ENCODE results near the gene TNS1.

DNA sequence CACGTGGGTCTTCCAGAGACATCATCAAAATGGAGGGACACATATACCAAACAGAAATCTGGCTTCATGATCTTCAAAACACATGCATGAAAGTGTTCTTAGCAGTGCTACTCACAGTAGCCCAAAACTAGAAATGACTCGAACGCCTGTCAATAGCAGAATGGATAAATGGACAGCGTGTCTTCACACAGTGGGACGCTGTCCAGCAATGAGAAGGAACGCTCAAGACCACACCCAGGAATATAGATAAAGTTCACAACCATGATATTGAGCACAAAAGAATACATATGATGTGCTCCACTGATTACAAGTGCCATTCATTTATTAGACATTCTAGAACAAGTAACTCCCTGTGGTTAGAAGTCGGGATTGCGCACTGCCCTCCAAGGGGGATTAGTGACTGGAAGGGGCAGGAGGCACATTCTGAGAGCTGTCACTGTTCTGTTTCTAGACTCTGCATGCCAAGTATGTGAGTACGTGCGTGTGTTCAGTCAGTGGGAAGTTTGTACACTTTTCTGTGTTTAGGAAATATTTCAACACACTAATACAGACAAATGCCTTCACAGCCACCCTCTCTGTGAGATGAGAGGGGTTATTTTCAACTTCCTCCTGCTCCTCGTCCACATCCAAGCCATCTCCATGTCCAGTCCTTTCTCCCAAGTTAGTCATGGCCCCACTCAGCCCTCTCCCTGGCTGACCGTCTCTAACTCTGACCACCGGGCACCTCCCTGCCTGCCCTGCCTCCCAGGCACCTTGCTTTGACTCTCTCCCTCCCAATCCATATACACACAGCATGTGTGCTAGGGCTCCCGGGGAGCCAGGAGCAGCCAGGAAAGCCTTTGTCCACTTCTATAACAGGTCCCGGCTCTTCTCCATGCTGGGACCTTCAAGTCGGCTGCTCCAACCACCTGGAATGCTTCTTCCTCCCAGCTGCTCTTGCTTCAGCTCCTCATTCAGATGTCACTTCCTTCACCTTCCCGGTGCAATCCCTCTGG lies 26.9 kb upstream of the TNS1 start:
- TF ChIP-seq, protein P1, sequence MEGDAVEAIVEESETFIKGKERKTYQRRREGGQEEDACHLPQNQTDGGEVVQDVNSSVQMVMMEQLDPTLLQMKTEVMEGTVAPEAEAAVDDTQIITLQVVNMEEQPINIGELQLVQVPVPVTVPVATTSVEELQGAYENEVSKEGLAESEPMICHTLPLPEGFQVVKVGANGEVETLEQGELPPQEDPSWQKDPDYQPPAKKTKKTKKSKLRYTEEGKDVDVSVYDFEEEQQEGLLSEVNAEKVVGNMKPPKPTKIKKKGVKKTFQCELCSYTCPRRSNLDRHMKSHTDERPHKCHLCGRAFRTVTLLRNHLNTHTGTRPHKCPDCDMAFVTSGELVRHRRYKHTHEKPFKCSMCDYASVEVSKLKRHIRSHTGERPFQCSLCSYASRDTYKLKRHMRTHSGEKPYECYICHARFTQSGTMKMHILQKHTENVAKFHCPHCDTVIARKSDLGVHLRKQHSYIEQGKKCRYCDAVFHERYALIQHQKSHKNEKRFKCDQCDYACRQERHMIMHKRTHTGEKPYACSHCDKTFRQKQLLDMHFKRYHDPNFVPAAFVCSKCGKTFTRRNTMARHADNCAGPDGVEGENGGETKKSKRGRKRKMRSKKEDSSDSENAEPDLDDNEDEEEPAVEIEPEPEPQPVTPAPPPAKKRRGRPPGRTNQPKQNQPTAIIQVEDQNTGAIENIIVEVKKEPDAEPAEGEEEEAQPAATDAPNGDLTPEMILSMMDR (IDR thresholded peaks at IDR 0.05; ENCODE audit: insufficient read depth, low read length) = no peak
- no peak for TF ChIP-seq POLR2AphosphoS5 (IDR thresholded peaks at IDR 0.05; ENCODE audit: low read depth)
